SK-N-MC (cell line): ENCODE data around the gene COMMD3.

Experiments
- DNase-seq: peaks from one replicate; pipeline ENCODE4 v3.0.0-alpha.2; 2011; ENCODE audit warnings: low read depth, low spot score
- H3K27ac ChIP-seq: fragments of 200-600 bp; sonication (generic); 2 replicates; pipeline ENCODE4 v1.5.1; 2016; ENCODE audit warnings: mixed run types
- H3K36me3 ChIP-seq: fragments of 200-600 bp; sonication (generic); 2 replicates; pipeline ENCODE4 v1.6.1; 2017; ENCODE audit warnings: antibody characterized with exemption, low read length, mixed read lengths; ENCODE audit not compliant: insufficient read depth
- H3K4me3 ChIP-seq: fragments of 200-600 bp; sonication (generic); 2 replicates; pipeline ENCODE4 v1.5.1; 2016
- H3K9ac ChIP-seq: fragments of 200-600 bp; sonication (generic); 2 replicates; pipeline ENCODE4 v1.8.0; 2017; ENCODE audit warnings: mixed run types, mixed read lengths; ENCODE audit not compliant: insufficient read length
- H3K9me3 ChIP-seq: fragments of 200-600 bp; sonication (generic); 2 replicates; pipeline ENCODE4 v1.6.1; 2017; ENCODE audit warnings: low read depth, mild to moderate bottlenecking, antibody characterized with exemption, low read length, moderate library complexity, mixed read lengths
- EZH2 ChIP-seq: fragments of 200-600 bp; sonication (generic); IDR thresholded peaks from one replicate; pipeline ENCODE4 v1.6.1; 2017; ENCODE audit warnings: antibody characterized with exemption
- FOXP2 ChIP-seq: optimal IDR thresholded peaks from 2 replicates; pipeline ENCODE3; 2011; ENCODE audit warnings: mild to moderate bottlenecking, moderate library complexity; ENCODE audit not compliant: insufficient read depth; ENCODE audit errors: extremely low read length, control extremely low read depth
- POLR2AphosphoS5 ChIP-seq: IDR thresholded peaks from 2 replicates; pipeline ENCODE4 v1.6.1; 2012; ENCODE audit warnings: mild to moderate bottlenecking, low read depth, low read length, borderline replicate concordance

The COMMD3 gene

DNA sequence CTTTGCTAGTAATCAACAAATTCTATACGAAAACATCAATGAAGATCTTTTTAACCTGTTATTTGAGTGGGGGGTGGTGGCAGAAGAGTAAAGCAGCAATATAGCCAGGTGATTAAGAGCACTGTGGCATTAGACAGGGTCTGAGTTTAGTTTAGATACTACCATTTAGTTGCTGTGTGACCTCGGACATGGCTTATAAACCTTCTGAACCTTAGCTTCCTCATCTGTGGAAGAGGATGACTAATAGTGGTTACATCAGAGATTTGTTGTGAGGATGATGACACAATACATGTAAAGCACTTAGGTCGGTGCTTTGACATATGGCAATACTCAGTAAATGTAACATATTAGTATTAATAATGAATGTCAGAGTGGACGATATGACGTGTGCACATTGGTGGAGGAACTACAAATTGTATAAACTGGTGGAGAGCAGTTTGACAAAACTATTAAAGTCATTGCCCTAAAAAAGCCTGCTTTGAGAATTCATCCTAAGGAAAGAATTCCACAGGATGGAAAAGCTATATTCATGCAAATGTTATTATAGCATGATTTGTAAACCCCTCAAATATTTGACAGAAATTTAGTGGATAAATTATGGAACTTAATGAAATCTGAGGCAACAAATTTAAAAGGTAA lies 53.4 kb downstream of the COMMD3 start:
- Histone ChIP-seq H3K9ac (no peak overlapping the region), H3K27ac (no peak overlapping the region), H3K4me3 (no peak overlapping the region), H3K36me3 (no peaks in the 10 kb centered on the region), H3K9me3 (no peaks in the 10 kb centered on the region)
- TF ChIP-seq FOXP2 (no peak), POLR2AphosphoS5 (no peak), EZH2 (no peak)
- DNase-seq: no peak
